ENCODE measurements around the gene FBXW9. TPM values are rescaled to one million over a fixed set of nuclear protein-coding genes. Genes with fewer than 3 reads are reported as not detected.
"Not testable (repeated sequence)": the region's sequence is repeated elsewhere in the genome, so short reads cannot be mapped to it uniquely, and the experiment has no call there.

FBXW9 gene
- total RNA-seq, 4 donors from 2014 or later: 3.8 to 7.5 (median 4.1) TPM

- Histone ChIP-seq H3K9me3 (no peaks in the 10 kb centered on the region), H3K4me1 (no peaks in the 10 kb centered on the region), H3K36me3 (peaks cover 0 to 100% of the 10 kb centered on the region in 2 donors), H3K4me3 (no peak overlapping the region), H3K27ac (no peak overlapping the region), H3K27me3 (no peaks in the 10 kb centered on the region)
- no peak for ATAC-seq
- TF ChIP-seq CTCF (IDR thresholded peaks at IDR 0.05) (no peak), POLR2A (IDR thresholded peaks at IDR 0.05) (no peak), EP300 (IDR thresholded peaks at IDR 0.05) (no peak), POLR2AphosphoS5 (IDR thresholded peaks at IDR 0.05) (no peak)
- WGBS, 2 donors (ENCODE audit: low coverage in 1 of 2): 80% methylated on average over 1 of the region's 13 CpGs; no CpG with 5 or more reads in 1 of the 2 donors
Observed at GRCh38 chr19:12705169-12705568, 8.7 kb upstream of the FBXW9 start.

- Histone ChIP-seq H3K4me1 (no peaks in the 10 kb centered on the region), H3K27ac (no peak overlapping the region), H3K4me3 (no peak overlapping the region), H3K9me3 (no peaks in the 10 kb centered on the region), H3K27me3 (no peaks in the 10 kb centered on the region), H3K36me3 (peaks cover 0 to 98% of the 10 kb centered on the region in 2 donors)
- TF ChIP-seq EP300 (IDR thresholded peaks at IDR 0.05) (no peak), POLR2A (IDR thresholded peaks at IDR 0.05) (no peak), CTCF (IDR thresholded peaks at IDR 0.05) (no peak), POLR2AphosphoS5 (IDR thresholded peaks at IDR 0.05) (no peak)
- no peak for ATAC-seq
- 50% methylated on average over 6 of the region's 9 CpGs; no CpG with 5 or more reads in 1 of the 2 donors for WGBS, 2 donors (ENCODE audit: low coverage in 1 of 2)
Observed at GRCh38 chr19:12703046-12703445, 6.6 kb upstream of the FBXW9 start.

- no peak for ATAC-seq
- TF ChIP-seq EP300 (IDR thresholded peaks at IDR 0.05) (no peak), CTCF (IDR thresholded peaks at IDR 0.05) (no peak), POLR2AphosphoS5 (IDR thresholded peaks at IDR 0.05) (no peak), POLR2A (IDR thresholded peaks at IDR 0.05) (no peak)
- Histone ChIP-seq H3K9me3 (no peaks in the 10 kb centered on the region), H3K27ac (no peak overlapping the region), H3K4me3 (no peak overlapping the region), H3K4me1 (peaks cover 0 to 7% (median 5%) of the 10 kb centered on the region in 3 donors), H3K27me3 (no peaks in the 10 kb centered on the region), H3K36me3 (peaks cover 0 to 88% of the 10 kb centered on the region in 2 donors)
- 75 to 100% methylated on average over 1 to 2 of the region's 33 CpGs for WGBS, 2 donors (ENCODE audit: low coverage in 1 of 2)
Observed at GRCh38 chr19:12701596-12702282, 5.3 kb upstream of the FBXW9 start.

GRCh38 chr19:12698138-12698537 is 1.7 kb upstream of the FBXW9 start:
- Histone ChIP-seq H3K36me3 (peaks cover 0 to 52% of the 10 kb centered on the region in 2 donors), H3K27ac (no peak overlapping the region), H3K27me3 (no peaks in the 10 kb centered on the region), H3K4me3 (no peak overlapping the region), H3K4me1 (peaks cover 0 to 24% (median 10%) of the 10 kb centered on the region in 3 donors), H3K9me3 (no peaks in the 10 kb centered on the region)
- no peak for ATAC-seq
- WGBS, 2 donors (ENCODE audit: low coverage in 1 of 2): 71 to 87% methylated on average over 4 to 5 of the region's 6 CpGs
- no peak for TF ChIP-seq POLR2A (IDR thresholded peaks at IDR 0.05)
- TF ChIP-seq CTCF (IDR thresholded peaks at IDR 0.05): no peak
- TF ChIP-seq EP300 (IDR thresholded peaks at IDR 0.05): no peak
- TF ChIP-seq POLR2AphosphoS5 (IDR thresholded peaks at IDR 0.05): no peak

- not testable (repeated sequence) for H3K27me3 ChIP-seq, H3K9me3 ChIP-seq, H3K4me3 ChIP-seq, ATAC-seq
- Histone ChIP-seq H3K27ac (peak overlapping the region in 2 of 4 donors; percentile 89 to 93), H3K36me3 (peaks cover 0 to 45% of the 10 kb centered on the region in 2 donors), H3K4me1 (peaks cover 0 to 24% (median 10%) of the 10 kb centered on the region in 3 donors)
- 81 to 100% methylated on average over 1 to 4 of the region's 22 CpGs for WGBS, 2 donors (ENCODE audit: low coverage in 1 of 2)
Observed at GRCh38 chr19:12697425-12697824, 994 bp upstream of the FBXW9 start.
